Hepatocyte (in vitro differentiated cells): Measurements from ENCODE around the gene CELSR3. TPM values are rescaled to one million over a fixed set of nuclear protein-coding genes. Genes with fewer than 3 reads are reported as not detected.

Experiments used
- DNase-seq: peaks from one replicate; pipeline ENCODE4 v3.0.0-alpha.2; 2016; ENCODE audit warnings: low spot score
- H2AFZ ChIP-seq: fragments of 200-600 bp; sonication (generic); 2 replicates; pipeline ENCODE4 v1.6.0; 2016; ENCODE audit warnings: antibody characterized with exemption, mild to moderate bottlenecking
- H3K27ac ChIP-seq: fragments of 200-600 bp; sonication (generic); 2 replicates; pipeline ENCODE4 v1.5.1; 2016; ENCODE audit warnings: mild to moderate bottlenecking
- H3K27me3 ChIP-seq: fragments of 200-600 bp; sonication (generic); 2 replicates; pipeline ENCODE4 v1.6.1; 2016
- H3K36me3 ChIP-seq: fragments of 200-600 bp; sonication (generic); replicated peaks from 2 replicates; pipeline ENCODE4 v1.5.1; 2016; ENCODE audit warnings: low read depth; ENCODE audit not compliant: insufficient read depth
- H3K4me1 ChIP-seq: fragments of 200-600 bp; sonication (generic); 2 replicates; pipeline ENCODE4 v1.5.1; 2016; ENCODE audit warnings: mild to moderate bottlenecking, moderate library complexity; ENCODE audit not compliant: insufficient read depth
- H3K4me2 ChIP-seq: fragments of 200-600 bp; sonication (generic); 2 replicates; pipeline ENCODE4 v1.6.0; 2016
- H3K4me3 ChIP-seq: fragments of 200-600 bp; sonication (generic); 2 replicates; pipeline ENCODE4 v1.5.1; 2016; ENCODE audit warnings: mild to moderate bottlenecking
- H3K79me2 ChIP-seq: fragments of 200-600 bp; sonication (generic); 2 replicates; pipeline ENCODE4 v1.6.0; 2017; ENCODE audit warnings: mild to moderate bottlenecking
- H3K9me2 ChIP-seq: fragments of 200-600 bp; sonication (generic); replicated peaks from 2 replicates; pipeline ENCODE4 v1.6.0; 2017; ENCODE audit warnings: mild to moderate bottlenecking; ENCODE audit not compliant: insufficient read depth
- H3K9me3 ChIP-seq: fragments of 200-600 bp; sonication (generic); 2 replicates; pipeline ENCODE4 v1.5.1; 2016; ENCODE audit warnings: low read depth, mild to moderate bottlenecking
- H4K20me1 ChIP-seq: fragments of 200-600 bp; sonication (generic); 2 replicates; pipeline ENCODE4 v1.6.0; 2016; ENCODE audit warnings: mild to moderate bottlenecking; ENCODE audit not compliant: insufficient read depth, poor library complexity, severe bottlenecking
- EZH2 ChIP-seq: fragments of 200-600 bp; sonication (generic); IDR thresholded peaks from 2 replicates; pipeline ENCODE4 v1.6.1; 2016; ENCODE audit warnings: antibody characterized with exemption, mild to moderate bottlenecking, borderline replicate concordance
- EZH2phosphoT487 ChIP-seq: fragments of 200-600 bp; sonication (generic); IDR thresholded peaks from one replicate; pipeline ENCODE4 v1.6.1; 2018; ENCODE audit warnings: antibody characterized with exemption, mild to moderate bottlenecking, low read depth, moderate library complexity; ENCODE audit not compliant: unreplicated experiment, severe bottlenecking
- WGBS: methylation state at CpG from one replicate; pipeline ENCODE4 v1.1.6; 2016; ENCODE audit warnings: low lambda C conversion rate; ENCODE audit errors: missing lambda C conversion rate; 5-methylcytosine and 5-hydroxymethylcytosine counted together
- polyA plus RNA-seq: library from polyadenylated mRNA; unstranded; fragments of >200 nt; fragmentation: Nextera tagmentation; extraction: Ambion mirVana; gene quantifications from 2 replicates; pipeline ENCODE4 v1.2.1, GENCODE V29; 2016
- total RNA-seq: library from RNA; depleted of rRNA; stranded (reverse); fragments of >200 nt; gene quantifications from 2 replicates; pipeline ENCODE4 v1.2.3, GENCODE V29; 2014
- TF ChIP-seq, protein P1 (sequence below): fragments of 200-600 bp; sonication (generic); IDR thresholded peaks from 2 replicates; pipeline ENCODE4 v1.5.1; 2016; ENCODE audit warnings: antibody characterized with exemption, mild to moderate bottlenecking; ENCODE audit not compliant: poor library complexity

The CELSR3 gene
- total and polyA plus RNA-seq, 2 experiments from 2014 or later: 1.8 to 1.9 TPM

DNA sequence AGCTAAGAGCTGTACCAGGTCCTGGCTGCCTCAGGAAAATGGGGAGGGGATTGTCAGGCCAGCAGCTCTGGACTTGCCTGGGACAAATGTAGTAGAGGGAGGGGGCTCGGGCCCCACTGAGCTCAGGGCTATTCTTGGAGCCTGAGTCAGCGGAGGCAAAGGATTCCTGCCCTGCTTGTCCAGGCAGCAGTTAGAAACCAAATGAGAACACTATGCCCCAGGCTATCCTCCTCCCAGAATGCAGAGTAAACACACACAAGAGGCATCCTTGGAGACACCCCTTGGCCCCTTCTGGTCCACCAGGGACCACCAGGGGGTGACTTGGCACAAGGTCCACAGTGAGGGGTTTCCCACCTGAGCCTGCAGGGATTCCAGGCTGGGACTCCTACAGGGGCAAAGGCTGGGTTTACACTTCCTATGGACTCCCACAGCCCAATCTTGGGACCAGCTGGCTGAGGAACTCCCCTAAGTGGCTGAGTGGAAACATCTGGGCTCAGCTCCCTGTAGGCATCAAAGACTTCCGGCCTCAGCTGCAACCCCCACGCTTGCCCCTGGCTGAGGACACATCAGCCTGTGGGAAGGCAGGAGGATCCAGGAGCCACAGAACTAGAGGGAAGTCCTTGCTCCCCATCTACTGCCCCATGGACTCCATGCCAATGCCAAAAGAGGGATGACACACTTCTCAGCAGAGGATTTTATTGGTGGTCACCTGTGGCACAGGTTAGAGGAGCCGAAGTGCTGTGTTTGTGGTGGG is 64.2 kb downstream of the CELSR3 start:
- peaks cover 46% of the 10 kb centered on the region for H3K4me1 ChIP-seq
- H3K79me2 ChIP-seq: no peaks in the 10 kb centered on the region
- no peaks in the 10 kb centered on the region for H3K27me3 ChIP-seq
- peak overlapping the region; percentile 95 for H3K27ac ChIP-seq
- H4K20me1 ChIP-seq: no peaks in the 10 kb centered on the region
- no peaks in the 10 kb centered on the region for H3K9me2 ChIP-seq
- 52% methylated on average over 5 of the region's 5 CpGs for WGBS
- DNase-seq: peak; percentile 83
- no peak for TF ChIP-seq EZH2phosphoT487
- TF ChIP-seq, protein P1, sequence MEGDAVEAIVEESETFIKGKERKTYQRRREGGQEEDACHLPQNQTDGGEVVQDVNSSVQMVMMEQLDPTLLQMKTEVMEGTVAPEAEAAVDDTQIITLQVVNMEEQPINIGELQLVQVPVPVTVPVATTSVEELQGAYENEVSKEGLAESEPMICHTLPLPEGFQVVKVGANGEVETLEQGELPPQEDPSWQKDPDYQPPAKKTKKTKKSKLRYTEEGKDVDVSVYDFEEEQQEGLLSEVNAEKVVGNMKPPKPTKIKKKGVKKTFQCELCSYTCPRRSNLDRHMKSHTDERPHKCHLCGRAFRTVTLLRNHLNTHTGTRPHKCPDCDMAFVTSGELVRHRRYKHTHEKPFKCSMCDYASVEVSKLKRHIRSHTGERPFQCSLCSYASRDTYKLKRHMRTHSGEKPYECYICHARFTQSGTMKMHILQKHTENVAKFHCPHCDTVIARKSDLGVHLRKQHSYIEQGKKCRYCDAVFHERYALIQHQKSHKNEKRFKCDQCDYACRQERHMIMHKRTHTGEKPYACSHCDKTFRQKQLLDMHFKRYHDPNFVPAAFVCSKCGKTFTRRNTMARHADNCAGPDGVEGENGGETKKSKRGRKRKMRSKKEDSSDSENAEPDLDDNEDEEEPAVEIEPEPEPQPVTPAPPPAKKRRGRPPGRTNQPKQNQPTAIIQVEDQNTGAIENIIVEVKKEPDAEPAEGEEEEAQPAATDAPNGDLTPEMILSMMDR: no peak
- no peak for TF ChIP-seq EZH2
- H3K4me2 ChIP-seq: peak overlapping the region; percentile 53
- H3K9me3 ChIP-seq: no peaks in the 10 kb centered on the region
- H3K4me3 ChIP-seq: no peak overlapping the region
- no peaks in the 10 kb centered on the region for H3K36me3 ChIP-seq
- no peak overlapping the region for H2AFZ ChIP-seq

DNA sequence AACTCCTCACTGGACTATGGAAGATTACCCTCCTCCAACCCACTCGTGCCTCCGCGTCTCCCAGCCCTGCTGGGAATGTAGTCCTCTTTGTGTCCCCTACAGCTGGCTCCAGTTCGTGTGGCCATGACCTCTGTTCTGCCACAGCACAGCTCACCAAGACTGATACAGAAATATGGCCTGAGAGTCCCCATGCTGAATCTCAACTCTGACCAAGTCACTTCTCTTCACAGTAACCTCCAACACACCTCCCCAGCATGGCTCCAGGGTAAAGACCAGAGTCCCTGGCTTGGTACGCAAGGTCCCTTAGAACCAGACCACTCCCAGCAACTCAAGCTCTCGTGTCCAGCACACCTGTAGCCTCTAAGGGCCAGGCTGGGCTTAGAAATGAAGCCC is 65.3 kb downstream of the CELSR3 start:
- no peaks in the 10 kb centered on the region for H3K9me2 ChIP-seq
- H3K9me3 ChIP-seq: no peaks in the 10 kb centered on the region
- DNase-seq: no peak
- peak overlapping the region; percentile 95 for H3K27ac ChIP-seq
- TF ChIP-seq, protein P1: no peak
- TF ChIP-seq EZH2phosphoT487 (no peak), EZH2 (no peak)
- H2AFZ ChIP-seq: no peak overlapping the region
- H3K4me2 ChIP-seq: no peak overlapping the region
- H3K4me1 ChIP-seq: peaks cover 46% of the 10 kb centered on the region
- H3K27me3 ChIP-seq: no peaks in the 10 kb centered on the region
- no peaks in the 10 kb centered on the region for H3K79me2 ChIP-seq
- H3K4me3 ChIP-seq: no peak overlapping the region
- H3K36me3 ChIP-seq: no peaks in the 10 kb centered on the region
- WGBS: 93% methylated on average over 6 of the region's 6 CpGs
- no peaks in the 10 kb centered on the region for H4K20me1 ChIP-seq

GRCh38 chr3:48596676-48597407 is 65.8 kb downstream of the CELSR3 start:
- Histone ChIP-seq H4K20me1 (no peaks in the 10 kb centered on the region), H3K4me3 (no peak overlapping the region), H3K79me2 (no peaks in the 10 kb centered on the region), H3K27me3 (no peaks in the 10 kb centered on the region), H3K36me3 (no peaks in the 10 kb centered on the region), H3K9me3 (no peaks in the 10 kb centered on the region), H3K27ac (peak overlapping the region; percentile 95), H3K4me2 (no peak overlapping the region), H3K9me2 (no peaks in the 10 kb centered on the region), H3K4me1 (peaks cover 46% of the 10 kb centered on the region), H2AFZ (no peak overlapping the region)
- no peak for DNase-seq
- TF ChIP-seq, protein P1: no peak
- TF ChIP-seq EZH2phosphoT487: no peak
- WGBS: 88% methylated on average over 8 of the region's 8 CpGs
